GM04503 (cell line): ENCODE measurements around the gene ACOT8.
"Not testable (repeated sequence)": the region's sequence is repeated elsewhere in the genome, so short reads cannot be mapped to it uniquely, and the experiment has no call there.

Source experiments
- DNase-seq: peaks from one replicate; pipeline ENCODE4 v3.0.0-alpha.2; 2012; ENCODE audit warnings: low read depth

ACOT8 gene

DNA sequence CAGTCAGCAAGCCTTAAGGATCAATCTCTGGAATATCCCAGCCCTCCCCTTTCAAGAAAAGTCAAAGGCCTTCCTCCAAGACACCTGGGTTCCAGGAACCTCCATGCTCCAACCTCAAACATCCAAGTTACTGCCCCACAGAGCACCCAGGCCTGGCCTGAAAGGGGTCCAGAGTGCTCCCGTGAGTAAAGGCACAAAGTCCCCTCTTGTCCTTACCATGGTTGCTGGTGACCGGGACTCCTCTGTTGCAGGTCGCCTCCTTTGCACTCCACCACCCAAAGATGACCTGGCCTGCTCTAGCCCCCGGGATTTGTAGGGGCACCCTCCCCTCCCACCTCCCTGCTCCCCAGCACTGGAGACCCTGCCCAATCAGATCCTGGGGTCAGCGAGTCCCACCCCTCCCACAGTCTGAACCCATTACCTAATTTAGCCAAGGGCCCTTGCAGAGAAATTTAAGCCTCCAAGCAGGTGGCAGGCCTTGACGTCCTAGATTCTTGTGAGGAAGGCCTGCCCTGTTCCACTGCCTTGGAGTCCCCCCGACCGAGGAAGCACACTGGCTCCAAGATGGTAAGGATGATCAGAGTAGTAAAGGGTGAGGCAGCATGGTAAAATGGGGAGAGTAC lies 30.1 kb downstream of the ACOT8 start, which contains the start of gene TNNC2:
Gene TNNC2, minus strand, starts transcription at position 283 of the 623 bp plus-strand sequence. Its CDS starts 64 bp downstream, at position 219.
- no peak for DNase-seq

GRCh38 chr20:45826381-45827019 lies 30.7 kb downstream of the ACOT8 start:
- DNase-seq: no peak

DNA sequence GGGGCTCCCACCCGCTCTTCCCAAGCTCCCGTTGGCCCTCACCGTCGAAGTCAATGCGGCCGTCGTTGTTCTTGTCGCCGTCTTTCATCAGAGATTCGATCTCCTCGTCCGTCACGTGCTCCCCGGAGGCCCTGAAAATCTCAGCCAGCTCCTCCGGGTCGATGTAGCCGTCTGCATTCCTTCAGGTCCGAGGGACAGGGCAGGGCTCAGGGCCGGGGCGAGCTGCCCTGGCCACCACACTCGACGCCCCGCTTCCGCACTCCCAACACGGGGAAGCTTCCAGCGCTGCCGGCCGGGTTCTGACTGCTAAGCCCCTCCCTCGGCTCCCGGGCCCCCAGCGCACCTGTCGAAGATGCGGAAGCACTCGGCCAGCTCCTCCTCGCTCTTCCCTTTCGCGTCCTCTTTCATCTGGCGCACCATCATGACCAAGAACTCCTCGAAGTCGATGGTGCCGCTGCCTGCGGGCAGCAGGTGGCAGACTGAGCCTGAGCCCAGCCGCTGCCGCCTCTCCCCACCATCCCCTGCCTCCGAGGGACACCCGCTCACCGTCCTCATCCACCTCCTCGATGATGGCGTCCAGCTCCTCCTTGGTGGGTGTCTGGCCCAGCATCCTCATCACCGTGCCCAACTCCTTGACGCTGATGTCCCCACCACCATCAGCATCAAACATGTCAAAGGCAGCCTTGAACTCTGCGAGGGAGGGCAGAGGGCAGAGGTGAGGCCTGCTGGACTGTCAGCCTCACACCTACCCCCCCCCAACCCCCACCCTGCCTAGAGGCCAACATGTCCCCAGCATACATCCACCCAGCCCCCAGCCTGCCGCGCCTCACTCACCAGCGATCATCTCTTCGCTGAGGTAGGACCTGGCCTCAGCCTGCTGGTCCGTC lies 33.0 kb downstream of the ACOT8 start:
- no peak for DNase-seq

- DNase-seq: no peak
Observed at GRCh38 chr20:45822857-45823256, 34.3 kb downstream of the ACOT8 start.

GRCh38 chr20:45821947-45822346 lies 35.2 kb downstream of the ACOT8 start:
- DNase-seq: no peak

GRCh38 chr20:45819466-45819865 lies 37.7 kb downstream of the ACOT8 start:
- DNase-seq: no peak

GRCh38 chr20:45818239-45818638 lies 39.0 kb downstream of the ACOT8 start:
- DNase-seq: no peak

DNA sequence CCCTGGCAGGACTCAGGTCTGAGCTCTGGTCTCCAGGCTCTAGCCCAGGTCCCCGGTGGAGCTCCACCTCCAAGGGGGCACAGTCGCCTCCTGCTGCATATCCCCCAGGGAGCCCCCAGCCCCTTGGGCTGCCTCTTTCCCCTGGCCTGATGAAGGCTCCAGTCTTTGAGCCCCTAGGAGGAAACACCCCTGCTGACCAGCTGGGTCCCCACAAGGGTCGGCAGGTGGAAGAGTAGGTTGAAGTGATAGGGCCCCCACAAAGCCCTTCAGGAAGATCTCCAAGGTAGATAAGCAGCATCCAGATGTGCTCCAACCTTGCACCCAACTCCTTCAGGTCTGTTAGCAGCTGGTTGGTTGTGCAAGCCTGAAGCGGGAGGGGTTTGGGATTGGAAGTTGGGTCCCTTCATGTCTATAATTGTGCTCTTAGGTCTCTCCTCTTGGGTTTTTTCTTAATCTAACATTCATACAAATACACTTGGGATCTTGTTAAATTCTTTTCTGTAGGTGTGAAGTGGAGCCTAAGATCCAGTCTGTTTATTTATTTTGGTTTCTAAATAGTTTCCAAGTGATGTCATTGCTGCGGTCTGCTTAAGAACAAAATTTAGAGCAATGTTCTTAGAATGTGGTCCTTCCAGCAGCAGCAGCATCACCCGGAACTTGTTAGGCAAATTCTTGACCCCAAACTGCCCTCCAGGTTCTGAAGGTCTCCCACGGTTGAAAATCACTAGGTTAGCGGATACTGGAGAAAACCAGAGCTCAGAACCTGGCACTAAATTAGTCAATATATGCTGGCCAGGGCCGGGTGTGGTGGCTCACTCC lies 39.6 kb downstream of the ACOT8 start:
- DNase-seq: no peak

GRCh38 chr20:45816951-45817350 lies 40.2 kb downstream of the ACOT8 start:
- no peak for DNase-seq

DNA sequence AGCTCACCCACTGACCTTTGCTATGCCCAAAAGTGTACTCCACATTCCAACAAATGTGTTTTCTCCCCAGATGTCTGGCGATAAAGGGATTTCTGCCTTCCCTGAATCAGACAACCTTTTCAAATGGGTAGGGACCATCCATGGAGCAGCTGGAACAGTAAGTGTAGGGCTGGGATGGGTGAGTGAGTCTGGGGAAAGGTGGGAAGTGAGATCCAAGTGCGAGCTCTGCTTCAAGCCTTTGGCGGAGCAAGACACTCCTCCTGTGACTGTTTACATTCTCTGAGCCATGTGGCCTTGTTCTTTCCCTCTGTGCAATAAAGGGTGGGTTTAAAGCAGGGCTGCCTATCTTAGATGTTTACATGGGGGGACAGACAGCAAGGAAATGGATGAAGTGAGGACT lies 42.9 kb downstream of the ACOT8 start:
- DNase-seq: no peak

DNA sequence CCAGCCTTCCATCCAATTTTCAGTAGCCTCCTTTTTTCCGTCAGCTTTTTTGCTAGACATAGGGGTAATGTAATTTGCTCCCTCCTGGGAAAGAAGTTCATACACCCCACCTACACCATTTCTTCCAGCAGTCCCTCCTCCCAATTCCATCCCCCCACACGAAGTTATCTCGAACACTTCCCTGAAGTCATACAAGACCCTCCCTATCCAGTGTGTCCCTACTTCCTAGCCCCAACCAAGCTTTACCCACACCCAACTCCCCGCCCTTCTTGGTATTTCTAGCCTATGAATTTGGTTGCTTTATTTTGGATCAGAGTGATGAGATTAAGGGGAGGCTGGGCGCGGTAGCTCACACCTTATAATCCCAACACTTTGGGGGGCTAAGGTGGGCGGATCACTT lies 43.7 kb downstream of the ACOT8 start:
- DNase-seq: no peak

- no peak for DNase-seq
Observed at GRCh38 chr20:45813006-45813340, 44.2 kb downstream of the ACOT8 start.

GRCh38 chr20:45812157-45813005 lies 44.8 kb downstream of the ACOT8 start, which contains the start of gene UBE2C:
Gene UBE2C, plus strand, starts transcription at chr20:45812644. Its CDS starts 52 bp downstream, at chr20:45812696.
- DNase-seq: peak; percentile 99

GRCh38 chr20:45810191-45810970 lies 46.8 kb downstream of the ACOT8 start:
- DNase-seq: no peak

DNA sequence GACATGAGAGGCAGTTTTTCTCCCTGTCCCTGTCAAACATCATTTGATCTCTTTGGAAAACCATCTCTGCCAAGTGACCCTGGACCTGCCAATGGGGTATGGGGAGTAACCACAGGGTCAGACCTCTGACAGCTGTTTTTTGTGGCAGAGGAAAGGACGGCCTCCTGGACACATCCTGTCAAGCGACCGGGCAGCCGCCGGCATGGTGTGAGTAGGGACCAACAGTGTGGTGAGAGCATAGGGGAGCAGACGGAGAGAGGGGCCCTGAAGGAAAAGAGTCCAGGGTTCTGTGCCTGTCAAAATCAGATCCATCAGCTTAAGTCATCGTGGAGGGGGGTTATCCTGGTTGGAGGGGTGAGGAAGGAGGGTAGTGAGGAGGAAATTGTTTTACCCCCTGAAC lies 55.3 kb downstream of the ACOT8 start:
- DNase-seq: no peak

DNA sequence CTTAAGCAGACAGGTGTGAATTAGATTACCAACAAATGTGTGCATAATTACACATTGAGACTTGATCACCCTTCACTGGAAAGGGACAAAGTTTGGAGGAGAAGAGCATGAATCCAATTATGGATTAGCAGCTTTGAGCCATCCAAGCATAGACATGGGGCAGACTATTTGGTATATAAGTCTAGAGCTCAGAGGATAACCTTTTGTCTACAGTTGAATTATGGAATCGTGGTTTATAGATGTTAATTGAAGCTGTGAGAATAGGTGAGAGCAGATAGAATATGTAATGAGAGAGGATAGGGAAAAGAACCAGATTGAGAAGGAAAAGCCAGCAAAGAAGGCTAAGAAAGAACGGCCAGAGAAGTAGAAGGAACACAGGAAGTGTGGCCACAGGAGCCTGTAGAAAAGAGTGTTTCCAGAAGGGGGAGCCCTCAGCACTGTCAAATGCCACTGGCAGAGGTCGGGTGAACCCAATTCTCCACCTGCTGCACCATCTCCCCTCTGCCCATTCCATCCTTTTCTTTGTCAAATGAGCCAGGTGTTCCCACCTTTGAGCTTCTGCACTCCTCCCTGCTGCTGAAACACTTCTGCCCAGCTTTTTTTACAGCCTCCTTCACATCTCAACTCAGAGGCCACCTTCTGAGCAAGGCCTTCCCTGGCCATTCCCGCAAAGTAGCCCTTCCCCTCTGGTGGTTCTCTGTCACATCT lies 58.1 kb downstream of the ACOT8 start:
- DNase-seq: no peak

GRCh38 chr20:45797955-45798354 lies 59.2 kb downstream of the ACOT8 start:
- DNase-seq: not testable (repeated sequence)

DNA sequence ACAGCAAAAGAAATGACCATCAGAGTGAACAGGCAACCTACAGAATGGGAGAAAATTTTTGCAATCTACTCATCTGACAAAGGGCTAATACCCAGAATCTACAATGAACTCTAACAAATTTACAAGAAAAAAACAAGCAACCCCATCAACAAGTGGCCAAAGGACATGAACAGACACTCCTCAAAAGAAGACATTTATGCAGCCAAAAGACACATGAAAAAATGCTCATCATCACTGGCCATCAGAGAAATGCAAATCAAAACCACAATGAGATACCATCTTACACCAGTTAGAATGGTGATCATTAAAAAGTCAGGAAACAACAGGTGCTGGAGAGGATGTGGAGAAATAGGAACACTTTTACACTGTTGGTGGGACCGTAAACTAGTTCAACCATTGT lies 59.7 kb downstream of the ACOT8 start:
- DNase-seq: not testable (repeated sequence)

- DNase-seq: no peak
Observed at GRCh38 chr20:45796337-45797065, 60.7 kb downstream of the ACOT8 start.
